ENCODE results near the gene RAB24. TPM values are rescaled to one million over a fixed set of nuclear protein-coding genes. Genes with fewer than 3 reads are reported as not detected.

Gene RAB24
- polyA plus RNA-seq, 2 of the 4 experiments (the other 2 are of a cell fraction): 31.2 to 33.7 TPM

DNA sequence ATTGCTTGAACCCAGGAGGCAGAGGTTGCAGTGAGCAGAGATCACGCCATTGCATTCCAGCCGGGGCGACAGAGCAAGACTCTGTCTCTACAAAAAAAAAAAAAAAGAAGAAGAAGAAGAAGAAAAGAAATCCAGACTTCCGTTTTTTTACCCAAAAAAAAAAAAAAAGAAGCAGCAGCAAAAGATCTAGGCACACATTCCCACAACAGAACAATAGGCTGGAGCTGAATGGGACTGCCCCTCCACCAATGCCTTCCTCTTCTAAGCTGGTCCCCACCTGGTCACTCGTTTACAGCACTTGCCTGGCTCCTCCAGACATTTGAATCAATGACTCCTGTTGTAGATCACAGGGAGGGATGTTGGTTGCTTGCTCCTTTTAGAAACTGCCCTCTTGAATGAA lies 49.6 kb upstream of the RAB24 start:
- POLR2A ChIA-PET: no interaction called here
- FAIRE-seq (no peak), DNase-seq (ENCODE audit: low read depth in 1 of 2, low spot score in 1 of 2) (no peak), ATAC-seq (no peak)
- 86% methylated on average over 5 of the region's 5 CpGs for WGBS (ENCODE audit: missing lambda C conversion rate)
- no peak overlapping the region for H3K4me3 ChIP-seq
- CTCF ChIA-PET: interaction anchor here (1.1 to 4.3 kb wide), 6 partner anchors 14 to 50 kb away, joined by 3 to 28 read pairs (median 4); no protein-coding TSS in a partner anchor
- no peak overlapping the region for H3K4me2 ChIP-seq
- peaks cover 4% of the 10 kb centered on the region; the same call in 1 of the 3 replicates for H3K9me3 ChIP-seq
- H3K4me1 ChIP-seq: peaks cover 28% of the 10 kb centered on the region
- no peak for TF ChIP-seq TP53 (CRISPR knock-in tag; IDR thresholded peaks at IDR 0.05)
- TF ChIP-seq, protein P1, sequence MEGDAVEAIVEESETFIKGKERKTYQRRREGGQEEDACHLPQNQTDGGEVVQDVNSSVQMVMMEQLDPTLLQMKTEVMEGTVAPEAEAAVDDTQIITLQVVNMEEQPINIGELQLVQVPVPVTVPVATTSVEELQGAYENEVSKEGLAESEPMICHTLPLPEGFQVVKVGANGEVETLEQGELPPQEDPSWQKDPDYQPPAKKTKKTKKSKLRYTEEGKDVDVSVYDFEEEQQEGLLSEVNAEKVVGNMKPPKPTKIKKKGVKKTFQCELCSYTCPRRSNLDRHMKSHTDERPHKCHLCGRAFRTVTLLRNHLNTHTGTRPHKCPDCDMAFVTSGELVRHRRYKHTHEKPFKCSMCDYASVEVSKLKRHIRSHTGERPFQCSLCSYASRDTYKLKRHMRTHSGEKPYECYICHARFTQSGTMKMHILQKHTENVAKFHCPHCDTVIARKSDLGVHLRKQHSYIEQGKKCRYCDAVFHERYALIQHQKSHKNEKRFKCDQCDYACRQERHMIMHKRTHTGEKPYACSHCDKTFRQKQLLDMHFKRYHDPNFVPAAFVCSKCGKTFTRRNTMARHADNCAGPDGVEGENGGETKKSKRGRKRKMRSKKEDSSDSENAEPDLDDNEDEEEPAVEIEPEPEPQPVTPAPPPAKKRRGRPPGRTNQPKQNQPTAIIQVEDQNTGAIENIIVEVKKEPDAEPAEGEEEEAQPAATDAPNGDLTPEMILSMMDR (IDR thresholded peaks at IDR 0.05): no peak
- no peak for TF ChIP-seq PHF8 (IDR thresholded peaks at IDR 0.05; ENCODE audit: borderline replicate concordance, low read depth)
- TF ChIP-seq NR3C1 (IDR thresholded peaks at IDR 0.05): no peak
- no peak for TF ChIP-seq FOXS1 (CRISPR knock-in tag; IDR thresholded peaks at IDR 0.05)
- TF ChIP-seq JUNB (IDR thresholded peaks at IDR 0.05): no peak
- TF ChIP-seq FOSL2 (IDR thresholded peaks at IDR 0.05): no peak
- no peak for TF ChIP-seq FOSL2 (CRISPR knock-in tag; IDR thresholded peaks at IDR 0.05)
- TF ChIP-seq HOXB5 (CRISPR knock-in tag; IDR thresholded peaks at IDR 0.05): no peak
- no peak for TF ChIP-seq EHF (CRISPR knock-in tag; IDR thresholded peaks at IDR 0.05)
- TF ChIP-seq RNF2 (IDR thresholded peaks at IDR 0.05; ENCODE audit: borderline replicate concordance, low read depth): no peak
- no peak overlapping the region for H3K27ac ChIP-seq

DNA sequence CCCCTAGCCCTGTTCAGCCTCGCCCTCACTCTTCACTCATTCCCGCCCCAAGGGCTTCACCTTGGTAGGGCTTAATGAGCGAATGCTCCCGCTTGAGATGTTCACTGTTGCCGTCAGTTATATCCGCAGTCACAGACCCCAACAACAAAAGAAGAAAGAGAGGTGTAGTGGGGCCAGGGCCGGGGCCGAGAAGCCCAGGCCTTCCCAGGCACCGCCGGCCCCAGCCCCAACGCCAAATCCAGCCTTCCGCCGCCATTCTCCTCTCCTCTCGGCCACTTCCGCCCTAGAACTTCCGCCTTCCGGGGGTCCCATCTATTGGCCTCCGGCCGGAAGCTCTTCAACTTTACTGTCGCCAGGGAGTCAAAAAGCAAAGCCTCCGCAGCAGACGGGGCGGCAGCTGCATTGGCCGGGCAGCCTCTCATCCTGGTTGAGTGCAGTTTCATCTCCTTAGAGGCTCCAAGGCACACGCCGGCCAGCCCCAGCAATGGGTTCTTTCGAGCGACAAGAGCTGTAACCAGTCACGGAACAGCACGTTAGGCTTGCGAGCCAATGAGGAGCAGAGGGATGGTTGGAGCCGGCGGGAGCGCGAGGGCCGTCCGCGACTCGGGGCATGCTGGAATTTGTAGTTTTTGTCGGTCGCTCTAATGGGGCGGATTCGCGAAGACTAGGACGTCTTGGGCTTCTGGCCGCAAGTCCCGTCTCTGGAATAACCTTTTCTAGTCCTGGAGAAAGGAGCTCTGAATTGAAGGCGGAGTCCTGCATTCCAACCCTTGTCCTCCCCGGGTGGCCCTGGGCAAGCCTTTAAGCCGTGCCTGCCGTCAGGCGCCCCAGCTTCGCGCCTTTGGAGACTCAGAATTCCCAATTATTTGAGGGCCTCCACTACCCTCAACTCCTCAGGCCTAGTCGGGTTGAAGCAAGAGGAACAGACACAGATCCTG lies 48.1 kb upstream of the RAB24 start, which contains the start of gene LMAN2:
LMAN2 (minus strand) TSS at position 277 of the 938 bp plus-strand sequence; CDS start at position 256, 21 bp downstream.
- no peak for FAIRE-seq
- H3K4me1 ChIP-seq: peaks cover 31% of the 10 kb centered on the region
- 12% methylated on average over 52 of the region's 55 CpGs for WGBS (ENCODE audit: missing lambda C conversion rate)
- peak within 1 kb of the TSS; percentile 98 for H3K4me2 ChIP-seq
- ChIA-PET POLR2A (interaction anchor here (0.5 to 1.5 kb wide), 10 partner anchors 10 to 187 kb away, joined by 3 to 12 read pairs (median 4); no protein-coding TSS in a partner anchor), CTCF (interaction anchor here (0.7 to 4.3 kb wide), 21 partner anchors 9 to 691 kb away, joined by 3 to 28 read pairs (median 4); partner anchors contain the start of gene MXD3)
- DNase-seq (ENCODE audit: low read depth in 1 of 2, low spot score in 1 of 2): peak; percentile 94 to 97
- peak within 1 kb of the TSS; percentile 78 for H3K4me3 ChIP-seq
- H3K27ac ChIP-seq: peak within 1 kb of the TSS; percentile 90 to 94
- H3K9me3 ChIP-seq: peaks cover 4% of the 10 kb centered on the region; the same call in 1 of the 3 replicates
- ATAC-seq: peak; percentile 98 to 99
- TF ChIP-seq USF2 (IDR thresholded peaks at IDR 0.05) (no peak), PHF8 (IDR thresholded peaks at IDR 0.05; ENCODE audit: borderline replicate concordance, low read depth) (peak; percentile 90), POLR2AphosphoS2 (conservative IDR thresholded peaks at IDR 0.05; ENCODE audit: low read length) (no peak), EHF (CRISPR knock-in tag; IDR thresholded peaks at IDR 0.05) (no peak), ELK1 (IDR thresholded peaks at IDR 0.05; ENCODE audit: low read depth, low read length) (no peak), RAD21 (conservative IDR thresholded peaks at IDR 0.05 in 1 of 2, IDR thresholded peaks at IDR 0.05 in 1 of 2) (no peak), ZC3H11A (IDR thresholded peaks at IDR 0.05) (no peak), PBX3 (IDR thresholded peaks at IDR 0.05) (peak; percentile 97), HOXB13 (CRISPR knock-in tag; IDR thresholded peaks at IDR 0.05; ENCODE audit: low read depth) (no peak), BHLHE40 (IDR thresholded peaks at IDR 0.05; ENCODE audit: low read depth, low read length) (no peak), RARB (CRISPR knock-in tag; IDR thresholded peaks at IDR 0.05) (no peak), TP53 (CRISPR knock-in tag; IDR thresholded peaks at IDR 0.05) (no peak), ESRRA (IDR thresholded peaks at IDR 0.05; ENCODE audit: borderline replicate concordance, low read length) (no peak), CHD4 (IDR thresholded peaks at IDR 0.05; ENCODE audit: borderline replicate concordance) (no peak), ZNF302 (CRISPR knock-in tag; IDR thresholded peaks at IDR 0.05) (no peak), HOXA7 (CRISPR knock-in tag; IDR thresholded peaks at IDR 0.05) (no peak), SMC3 (IDR thresholded peaks at IDR 0.05) (0 out of 3 replicates have a peak, but pooled peaks have one; percentile 8), CBX2 (IDR thresholded peaks at IDR 0.05; ENCODE audit: borderline replicate concordance, low read depth) (no peak), ATOH8 (CRISPR knock-in tag; IDR thresholded peaks at IDR 0.05; ENCODE audit: low read depth) (no peak), RFX5 (IDR thresholded peaks at IDR 0.05) (peak; percentile 18; the same call in 1 of the 2 replicates), GATA3 (IDR thresholded peaks at IDR 0.05; ENCODE audit: borderline replicate concordance) (no peak), TFCP2L1 (CRISPR knock-in tag; IDR thresholded peaks at IDR 0.05) (no peak)
- TF ChIP-seq, protein P2, sequence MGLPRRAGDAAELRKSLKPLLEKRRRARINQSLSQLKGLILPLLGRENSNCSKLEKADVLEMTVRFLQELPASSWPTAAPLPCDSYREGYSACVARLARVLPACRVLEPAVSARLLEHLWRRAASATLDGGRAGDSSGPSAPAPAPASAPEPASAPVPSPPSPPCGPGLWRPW (IDR thresholded peaks at IDR 0.05): no peak
